Upper lobe of left lung (tissue), 6 donors: ENCODE data around the gene SLC28A1. TPM values are rescaled to one million over a fixed set of nuclear protein-coding genes. Genes with fewer than 3 reads are reported as not detected.
A peak's percentile ranks its signal among the peaks of the same experiment; 100 is the strongest.

Experiments
- ATAC-seq, 2 donors: fragments of 200-7000 bp; cut with Tn5 transposase; one replicate each; pipeline ENCODE4 v1.9.1; 2022; ENCODE audit warnings: mild to moderate bottlenecking in 2 of 2, moderate library complexity in 2 of 2; ENCODE audit not compliant: low FRiP score in 2 of 2
- DNase-seq, 2 donors: peaks; one replicate each; pipeline ENCODE4 v3.0.0-alpha.2; 2019 to 2020
- H3K27ac ChIP-seq, 4 donors: fragments of 200-600 bp; sonication (generic); one replicate each; pipeline ENCODE4 v1.5.1; 2016 to 2019
- H3K27me3 ChIP-seq, 4 donors: fragments of 200-600 bp; sonication (generic); one replicate each; pipeline ENCODE4 v1.5.1; 2017 to 2019
- H3K36me3 ChIP-seq, 4 donors: fragments of 200-600 bp; sonication (generic); one replicate each; pipeline ENCODE4 v1.5.1; 2016 to 2019
- H3K4me1 ChIP-seq, 4 donors: fragments of 200-600 bp; sonication (generic); one replicate each; pipeline ENCODE4 v1.5.1; 2018 to 2019
- H3K4me3 ChIP-seq, 4 donors: fragments of 200-600 bp; sonication (generic); one replicate each; pipeline ENCODE4 v1.5.1; 2017 to 2019; ENCODE audit warnings: mild to moderate bottlenecking in 2 of 4, moderate library complexity in 1 of 4
- H3K9me3 ChIP-seq, 4 donors: fragments of 200-600 bp; sonication (generic); one replicate each; pipeline ENCODE4 v1.5.1; 2018 to 2019
- EP300 ChIP-seq, 4 donors: sonication (generic); formaldehyde crosslinking; IDR thresholded peaks; one replicate each; pipeline ENCODE4 v1.5.1; 2017; ENCODE audit warnings: antibody characterized with exemption in 4 of 4, control low read depth in 2 of 4
- POLR2A ChIP-seq, 4 donors: fragments of 450-650 bp; IDR thresholded peaks; one replicate each; pipeline ENCODE4 v1.5.1; 2016 to 2017; ENCODE audit warnings: antibody characterized with exemption in 4 of 4, mild to moderate bottlenecking in 2 of 4
- POLR2AphosphoS5 ChIP-seq, 2 donors: sonication (generic); formaldehyde crosslinking; IDR thresholded peaks; one replicate each; pipeline ENCODE4 v1.5.1; 2017; ENCODE audit warnings: antibody characterized with exemption in 2 of 2
- WGBS, 2 donors: methylation state at CpG; one replicate each; pipeline ENCODE4 v1.1.5; 2017 to 2018; 5-methylcytosine and 5-hydroxymethylcytosine counted together
- total RNA-seq, 6 donors: library from RNA; depleted of rRNA in 4 of 6; stranded (reverse); fragments of >200 nt in 4 of 6; gene quantifications; one replicate each; pipeline versions ENCODE4 v1.1.0 to v1.2.1, GENCODE V29; 2016 to 2021
- TF ChIP-seq, protein P1 (sequence below), 6 experiments: fragments of 450-650 bp in 4 of 6; fragments of 200-600 bp in 2 of 6; sonication (generic) in 2 of 6; IDR thresholded peaks; one replicate each; pipeline ENCODE4 v1.5.1; 2016 to 2019; ENCODE audit warnings: antibody characterized with exemption in 6 of 6
- donor health status: DM: no; HTN: no; CAD: no; lungs with moderate emphysema.
- donor health status: DM: no; HTN: yes; CAD: no; lungs with severe emphysema.

Gene SLC28A1
- total RNA-seq, 6 donors from 2014 or later, result not detected

- no peak overlapping the region for H3K4me3 ChIP-seq
- no peak for TF ChIP-seq POLR2AphosphoS5 (IDR thresholded peaks at IDR 0.05)
- TF ChIP-seq, protein P1, sequence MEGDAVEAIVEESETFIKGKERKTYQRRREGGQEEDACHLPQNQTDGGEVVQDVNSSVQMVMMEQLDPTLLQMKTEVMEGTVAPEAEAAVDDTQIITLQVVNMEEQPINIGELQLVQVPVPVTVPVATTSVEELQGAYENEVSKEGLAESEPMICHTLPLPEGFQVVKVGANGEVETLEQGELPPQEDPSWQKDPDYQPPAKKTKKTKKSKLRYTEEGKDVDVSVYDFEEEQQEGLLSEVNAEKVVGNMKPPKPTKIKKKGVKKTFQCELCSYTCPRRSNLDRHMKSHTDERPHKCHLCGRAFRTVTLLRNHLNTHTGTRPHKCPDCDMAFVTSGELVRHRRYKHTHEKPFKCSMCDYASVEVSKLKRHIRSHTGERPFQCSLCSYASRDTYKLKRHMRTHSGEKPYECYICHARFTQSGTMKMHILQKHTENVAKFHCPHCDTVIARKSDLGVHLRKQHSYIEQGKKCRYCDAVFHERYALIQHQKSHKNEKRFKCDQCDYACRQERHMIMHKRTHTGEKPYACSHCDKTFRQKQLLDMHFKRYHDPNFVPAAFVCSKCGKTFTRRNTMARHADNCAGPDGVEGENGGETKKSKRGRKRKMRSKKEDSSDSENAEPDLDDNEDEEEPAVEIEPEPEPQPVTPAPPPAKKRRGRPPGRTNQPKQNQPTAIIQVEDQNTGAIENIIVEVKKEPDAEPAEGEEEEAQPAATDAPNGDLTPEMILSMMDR (IDR thresholded peaks at IDR 0.05), result no peak
- TF ChIP-seq EP300 (IDR thresholded peaks at IDR 0.05), result no peak
- no peak for TF ChIP-seq POLR2A (IDR thresholded peaks at IDR 0.05)
- ATAC-seq (no peak), DNase-seq (peak in 1 of 2 donors; percentile 40)
- H3K36me3 ChIP-seq, result no peaks in the 10 kb centered on the region
- WGBS, 2 donors, result 85 to 87% methylated on average over 11 to 14 of the region's 14 CpGs
- no peaks in the 10 kb centered on the region for H3K9me3 ChIP-seq
- H3K27me3 ChIP-seq, result no peaks in the 10 kb centered on the region
- H3K27ac ChIP-seq, result no peak overlapping the region
- no peaks in the 10 kb centered on the region for H3K4me1 ChIP-seq
Observed at GRCh38 chr15:84886211-84886983, 1.9 kb downstream of the SLC28A1 start.

- TF ChIP-seq POLR2AphosphoS5 (IDR thresholded peaks at IDR 0.05) (no peak), POLR2A (IDR thresholded peaks at IDR 0.05) (no peak), EP300 (IDR thresholded peaks at IDR 0.05) (no peak)
- TF ChIP-seq, protein P1 (IDR thresholded peaks at IDR 0.05), result no peak
- WGBS, 2 donors, result 81 to 82% methylated on average over 1 of the region's 1 CpG
- Histone ChIP-seq H3K27ac (no peak overlapping the region), H3K27me3 (no peaks in the 10 kb centered on the region), H3K4me1 (no peaks in the 10 kb centered on the region), H3K9me3 (no peaks in the 10 kb centered on the region), H3K36me3 (no peaks in the 10 kb centered on the region), H3K4me3 (no peak overlapping the region)
- ATAC-seq (no peak), DNase-seq (no peak)
Observed at GRCh38 chr15:84886984-84887299, 2.5 kb downstream of the SLC28A1 start.

- Histone ChIP-seq H3K4me3 (no peak overlapping the region), H3K4me1 (no peaks in the 10 kb centered on the region), H3K36me3 (no peaks in the 10 kb centered on the region), H3K27ac (no peak overlapping the region), H3K9me3 (no peaks in the 10 kb centered on the region), H3K27me3 (no peaks in the 10 kb centered on the region)
- TF ChIP-seq EP300 (IDR thresholded peaks at IDR 0.05) (no peak), POLR2AphosphoS5 (IDR thresholded peaks at IDR 0.05) (no peak), POLR2A (IDR thresholded peaks at IDR 0.05) (no peak)
- TF ChIP-seq, protein P1 (IDR thresholded peaks at IDR 0.05), result no peak
- 67 to 82% methylated on average over 4 of the region's 4 CpGs for WGBS, 2 donors
- no peak for ATAC-seq
- no peak for DNase-seq
Observed at GRCh38 chr15:84887938-84888337, 3.5 kb downstream of the SLC28A1 start.

DNA sequence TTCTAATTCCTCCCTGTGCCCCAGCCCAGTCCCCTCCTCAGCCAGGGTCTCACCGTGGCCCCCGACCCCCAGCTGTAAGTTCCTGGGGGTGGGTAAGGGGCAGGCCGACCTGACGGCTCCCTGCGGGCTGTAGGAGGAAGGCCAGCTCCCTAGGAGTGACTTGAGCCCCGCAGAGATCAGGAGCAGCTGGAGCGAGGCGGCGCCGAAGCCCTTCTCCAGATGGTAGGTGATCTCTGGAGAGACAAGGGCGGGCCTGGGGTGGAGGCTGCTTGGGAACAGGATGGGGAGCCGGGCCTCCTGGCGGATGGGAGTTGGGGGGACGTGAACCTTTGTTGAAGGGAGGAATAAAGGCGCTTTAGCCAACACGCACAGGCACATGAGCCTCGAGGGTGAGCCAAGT is 4.2 kb downstream of the SLC28A1 start:
- H3K4me3 ChIP-seq, result no peak overlapping the region
- no peaks in the 10 kb centered on the region for H3K4me1 ChIP-seq
- no peak overlapping the region for H3K27ac ChIP-seq
- ATAC-seq (no peak), DNase-seq (peak in 1 of 2 donors; percentile 65)
- TF ChIP-seq EP300 (IDR thresholded peaks at IDR 0.05) (no peak), POLR2AphosphoS5 (IDR thresholded peaks at IDR 0.05) (no peak), POLR2A (IDR thresholded peaks at IDR 0.05) (no peak)
- TF ChIP-seq, protein P1 (IDR thresholded peaks at IDR 0.05), result no peak
- H3K9me3 ChIP-seq, result no peaks in the 10 kb centered on the region
- WGBS, 2 donors, result 72% methylated on average over 9 to 17 of the region's 17 CpGs
- H3K36me3 ChIP-seq, result no peaks in the 10 kb centered on the region
- H3K27me3 ChIP-seq, result no peaks in the 10 kb centered on the region
